Skeletal muscle satellite cell (primary cell): Measurements from ENCODE around the gene CDCA8.
"Not testable (repeated sequence)": the region's sequence is repeated elsewhere in the genome, so short reads cannot be mapped to it uniquely, and the experiment has no call there.

Experiments used
- H3K27me3 ChIP-seq: 2 replicates; pipeline ENCODE4 v1.7.0; 2013; ENCODE audit warnings: low read length; ENCODE audit not compliant: control insufficient read depth, insufficient read depth
- H3K36me3 ChIP-seq: 2 replicates; pipeline ENCODE4 v1.7.0; 2013; ENCODE audit warnings: mild to moderate bottlenecking, control low read depth, low read length; ENCODE audit not compliant: insufficient read depth
- H3K4me1 ChIP-seq: 2 replicates; pipeline ENCODE4 v1.7.0; 2013; ENCODE audit warnings: low read length; ENCODE audit not compliant: control insufficient read depth, insufficient read depth
- H3K4me2 ChIP-seq: 2 replicates; pipeline ENCODE4 v1.7.0; 2013; ENCODE audit warnings: mild to moderate bottlenecking, low read length
- H3K4me3 ChIP-seq: 2 replicates; pipeline ENCODE4 v1.7.0; 2013; ENCODE audit warnings: low read length
- H3K9ac ChIP-seq: 2 replicates; pipeline ENCODE4 v1.7.0; 2013; ENCODE audit warnings: mild to moderate bottlenecking, low read depth, low read length, moderate library complexity
- H3K9me3 ChIP-seq: replicated peaks from 2 replicates; pipeline ENCODE4 v1.7.0; 2013; ENCODE audit warnings: mild to moderate bottlenecking, control low read depth, low read length

CDCA8 gene

DNA sequence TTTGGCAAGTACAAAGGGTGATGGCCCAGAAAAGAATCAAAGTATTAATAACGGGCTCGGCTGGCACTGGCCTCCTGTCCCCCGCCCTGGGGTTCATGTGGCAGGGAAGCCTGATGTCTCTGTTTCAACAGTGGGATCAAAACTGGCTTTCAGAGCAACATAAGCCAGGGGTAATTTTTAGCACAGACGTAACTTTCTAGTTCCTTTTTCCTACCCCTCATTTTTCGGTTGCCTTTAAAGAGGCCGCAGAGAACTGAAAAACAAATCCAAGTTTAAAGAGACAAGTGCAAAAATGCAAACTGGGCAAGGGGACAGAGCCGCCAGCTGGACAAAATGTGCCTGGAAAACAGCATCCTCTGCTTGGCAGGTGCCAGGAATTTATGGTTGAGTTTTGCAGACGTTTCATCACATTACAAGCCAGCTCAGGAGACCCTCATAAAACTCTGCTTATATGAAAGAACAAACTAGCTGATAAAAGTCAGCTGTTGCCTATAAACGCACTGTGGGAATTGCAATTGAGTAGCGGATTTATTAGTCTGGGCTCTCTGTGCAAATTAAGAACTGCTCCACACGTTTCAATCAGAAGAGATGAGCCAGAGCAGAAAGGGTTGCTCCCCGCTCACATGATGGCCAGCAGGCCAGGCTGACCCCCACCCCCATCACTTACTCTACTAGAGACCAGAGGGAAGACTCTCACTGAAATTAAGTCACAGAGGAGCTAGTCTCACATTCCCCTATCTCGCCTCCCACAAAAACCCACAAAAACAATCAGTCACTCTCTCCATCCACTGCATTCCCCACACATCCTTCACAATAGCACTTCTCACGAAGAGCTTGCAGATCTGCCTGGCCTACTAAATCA is 15.8 kb upstream of the CDCA8 start:
- Histone ChIP-seq H3K27me3 (peaks cover 25% of the 10 kb centered on the region), H3K4me1 (no peaks in the 10 kb centered on the region), H3K9ac (no peak overlapping the region)

DNA sequence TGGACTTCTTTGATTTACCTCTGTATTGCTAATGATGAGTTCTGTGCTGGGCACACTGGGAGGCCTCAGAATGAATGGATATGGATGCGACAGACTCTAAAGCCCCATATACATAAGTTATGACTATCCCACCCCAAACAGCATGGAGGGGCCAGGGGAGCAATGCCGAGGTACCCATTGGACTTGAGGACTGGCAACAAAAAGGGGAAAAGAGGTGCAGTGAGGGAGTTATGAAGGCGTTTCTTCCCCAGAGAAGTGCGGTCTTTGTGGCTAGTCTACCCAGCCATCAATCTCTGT is 15.2 kb upstream of the CDCA8 start:
- no peak overlapping the region for H3K4me3 ChIP-seq
- H3K36me3 ChIP-seq = peaks cover 8% of the 10 kb centered on the region
- H3K9me3 ChIP-seq = no peaks in the 10 kb centered on the region
- no peaks in the 10 kb centered on the region for H3K4me1 ChIP-seq
- no peak overlapping the region for H3K9ac ChIP-seq
- H3K4me2 ChIP-seq = no peak overlapping the region
- H3K27me3 ChIP-seq = peaks cover 19% of the 10 kb centered on the region

More for the DNA sequence above, 15.8 kb upstream of the CDCA8 start:
- Histone ChIP-seq H3K36me3 (peaks cover 8% of the 10 kb centered on the region), H3K4me3 (no peak overlapping the region), H3K4me2 (no peak overlapping the region), H3K9me3 (no peaks in the 10 kb centered on the region)

DNA sequence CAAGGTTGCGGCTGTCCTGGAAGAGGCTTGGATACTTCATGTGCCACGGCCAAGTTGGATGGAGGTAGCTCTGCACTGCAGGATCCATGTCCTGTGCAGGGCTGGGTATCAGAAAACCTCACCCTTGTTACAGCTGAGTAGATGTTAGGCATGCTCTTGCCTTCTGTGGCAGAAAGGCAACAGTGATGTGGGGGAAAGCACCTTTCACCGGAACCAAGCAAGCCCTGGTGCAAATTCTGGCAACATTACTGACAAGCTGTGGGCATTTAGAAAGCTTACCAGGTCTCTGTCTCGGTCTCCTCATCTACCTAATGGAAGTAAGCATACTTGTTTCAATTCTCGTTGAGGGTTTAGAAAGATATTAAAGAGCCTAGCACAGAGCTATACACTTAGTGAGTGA is 14.5 kb upstream of the CDCA8 start:
- H3K4me3 ChIP-seq = no peak overlapping the region
- peaks cover 11% of the 10 kb centered on the region for H3K36me3 ChIP-seq
- H3K9me3 ChIP-seq = no peaks in the 10 kb centered on the region
- H3K4me1 ChIP-seq = no peaks in the 10 kb centered on the region
- peaks cover 12% of the 10 kb centered on the region for H3K27me3 ChIP-seq
- H3K9ac ChIP-seq = no peak overlapping the region
- no peak overlapping the region for H3K4me2 ChIP-seq

DNA sequence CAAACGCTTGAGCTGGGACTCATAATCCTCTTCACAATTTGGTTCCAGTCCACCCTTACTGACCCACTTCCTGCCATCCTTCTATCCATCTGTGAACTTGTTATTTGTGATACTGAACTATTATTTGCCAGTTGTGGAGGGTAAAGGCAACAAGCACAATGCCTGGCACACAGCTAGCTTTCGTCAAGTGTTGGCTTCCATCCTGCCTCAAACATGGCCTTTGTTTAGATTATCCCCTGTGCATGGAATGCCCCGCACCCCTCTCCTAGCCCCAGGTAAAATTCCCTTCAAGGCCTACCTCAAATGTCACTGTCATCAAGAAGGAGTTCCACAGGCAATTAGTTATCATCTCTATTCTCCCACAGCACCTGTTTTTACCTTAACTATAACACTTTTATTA is 11.4 kb upstream of the CDCA8 start:
- H3K9me3 ChIP-seq = no peaks in the 10 kb centered on the region
- H3K9ac ChIP-seq = no peak overlapping the region
- peaks cover 8% of the 10 kb centered on the region for H3K27me3 ChIP-seq
- H3K36me3 ChIP-seq = peaks cover 24% of the 10 kb centered on the region
- H3K4me2 ChIP-seq = no peak overlapping the region
- H3K4me3 ChIP-seq = no peak overlapping the region
- no peaks in the 10 kb centered on the region for H3K4me1 ChIP-seq

DNA sequence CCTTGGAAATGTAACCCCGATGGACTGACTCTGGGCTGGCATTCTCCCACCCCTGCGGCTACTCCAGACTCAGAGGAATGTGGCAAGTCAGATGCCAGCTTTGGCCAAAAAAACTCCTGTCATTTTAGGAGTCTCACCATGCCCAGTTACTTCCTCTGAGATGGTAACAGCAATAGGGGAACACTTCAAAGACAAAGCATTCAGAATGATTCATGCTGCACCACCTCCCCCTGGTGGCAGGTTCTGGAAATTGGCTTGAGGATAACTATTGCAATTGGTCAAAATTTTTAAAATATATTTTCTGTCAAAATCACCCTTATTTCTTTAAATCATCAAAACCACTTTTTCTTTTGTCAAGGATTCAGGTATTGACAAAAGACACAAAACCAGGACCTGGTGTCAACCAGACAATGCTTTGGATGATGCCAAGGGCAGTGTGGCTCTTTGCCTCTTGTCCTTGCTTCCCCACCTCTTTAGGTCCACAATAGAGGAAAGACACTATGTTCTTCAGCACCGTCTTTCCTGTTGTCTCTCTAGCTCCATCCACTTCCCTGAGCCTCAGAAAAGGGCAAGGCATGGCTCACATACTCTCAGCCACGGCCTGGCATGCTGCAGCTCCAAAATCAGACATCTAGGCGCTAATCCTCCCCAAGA is 9.9 kb upstream of the CDCA8 start:
- H3K4me1 ChIP-seq = no peaks in the 10 kb centered on the region
- no peak overlapping the region for H3K9ac ChIP-seq
- no peak overlapping the region for H3K4me3 ChIP-seq
- H3K27me3 ChIP-seq = no peaks in the 10 kb centered on the region
- peaks cover 33% of the 10 kb centered on the region for H3K36me3 ChIP-seq
- H3K4me2 ChIP-seq = no peak overlapping the region
- no peaks in the 10 kb centered on the region for H3K9me3 ChIP-seq

DNA sequence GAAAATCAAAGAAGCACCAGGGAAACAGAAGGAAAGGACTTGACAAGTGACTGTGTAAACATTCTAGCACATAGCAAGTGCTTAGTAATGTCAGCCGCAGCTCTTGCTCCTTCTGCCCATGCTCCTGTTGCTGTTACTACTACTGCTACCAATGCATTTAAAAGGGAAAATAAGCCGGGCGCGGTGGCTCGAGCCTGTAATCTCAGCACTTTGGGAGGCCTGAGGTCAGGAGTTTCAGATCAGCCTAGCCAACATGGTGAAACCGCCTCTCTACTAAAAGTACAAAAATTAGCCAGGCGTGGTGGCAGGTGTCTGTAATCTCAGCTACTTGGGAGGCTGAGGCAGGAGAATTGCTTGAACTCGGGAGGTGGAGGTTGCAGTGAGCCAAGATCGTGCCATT is 8.1 kb upstream of the CDCA8 start:
- peaks cover 36% of the 10 kb centered on the region for H3K36me3 ChIP-seq
- H3K4me3 ChIP-seq, H3K4me2 ChIP-seq, H3K9ac ChIP-seq, H3K27me3 ChIP-seq, H3K4me1 ChIP-seq, H3K9me3 ChIP-seq: not testable (repeated sequence)

DNA sequence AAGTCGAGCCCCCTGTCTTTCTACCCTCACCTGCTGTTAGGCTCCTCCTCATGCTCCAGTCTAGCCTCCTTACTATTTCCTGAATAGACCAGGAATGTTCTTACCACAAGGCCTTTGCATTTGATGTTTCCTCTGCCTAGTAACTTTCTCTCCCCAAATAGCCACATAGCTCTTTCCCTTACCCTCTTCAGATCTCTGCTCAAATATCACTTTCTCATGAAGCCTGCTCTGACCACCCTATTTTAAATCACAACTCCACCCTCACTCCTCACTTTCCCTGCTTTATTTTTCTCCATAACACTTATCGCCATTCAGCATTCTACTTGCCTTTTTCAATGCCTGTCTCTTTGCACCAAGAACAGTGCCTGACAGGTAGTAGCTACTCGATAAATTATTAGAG is 6.6 kb upstream of the CDCA8 start:
- Histone ChIP-seq H3K27me3 (no peaks in the 10 kb centered on the region), H3K36me3 (peaks cover 35% of the 10 kb centered on the region), H3K9ac (no peak overlapping the region), H3K4me2 (no peak overlapping the region), H3K9me3 (no peaks in the 10 kb centered on the region), H3K4me3 (no peak overlapping the region), H3K4me1 (peaks cover 13% of the 10 kb centered on the region)

DNA sequence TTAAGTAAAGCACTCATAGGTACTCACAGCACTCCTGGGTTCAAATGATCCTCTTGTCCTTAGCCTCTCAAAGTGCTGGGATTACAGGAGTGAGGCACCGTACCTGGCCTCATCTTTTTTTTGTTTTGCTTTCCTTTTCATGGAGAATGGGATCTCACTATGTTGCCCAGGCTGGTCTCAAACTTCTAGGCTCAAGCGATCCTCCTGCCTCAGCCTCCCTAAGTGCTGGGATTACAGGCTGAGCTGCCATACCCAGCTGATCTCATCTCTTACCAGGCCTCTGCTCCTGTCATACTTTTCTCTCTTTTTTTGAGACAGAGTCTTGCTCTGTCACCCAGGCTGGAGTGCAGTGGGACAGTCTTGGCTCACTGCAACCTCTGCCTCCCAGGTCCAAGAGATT is 4.6 kb upstream of the CDCA8 start:
- H3K9ac ChIP-seq = not testable (repeated sequence)

DNA sequence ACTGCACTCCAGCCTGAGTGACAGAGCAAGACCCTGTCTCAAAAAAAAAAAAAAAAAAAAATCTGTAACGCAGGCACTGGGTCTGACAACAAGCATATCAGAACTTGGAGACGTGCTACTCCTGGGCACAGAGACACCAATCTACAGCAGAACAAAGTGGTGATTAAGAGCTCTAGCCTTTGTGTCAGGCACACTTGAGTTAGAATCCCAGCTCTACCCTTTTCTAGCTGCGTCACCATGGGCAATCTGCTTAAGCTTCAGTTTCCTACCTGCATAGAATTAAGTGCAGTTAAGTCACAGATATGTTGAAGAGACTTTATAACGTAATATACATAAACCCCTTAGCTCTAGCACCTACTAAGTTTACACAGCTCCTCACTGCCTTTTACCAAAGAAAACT is 3.4 kb upstream of the CDCA8 start:
- peaks cover 20% of the 10 kb centered on the region for H3K4me1 ChIP-seq
- no peaks in the 10 kb centered on the region for H3K9me3 ChIP-seq
- H3K27me3 ChIP-seq = no peaks in the 10 kb centered on the region
- H3K4me3 ChIP-seq = peak overlapping the region; percentile 84
- peak overlapping the region; percentile 89 for H3K4me2 ChIP-seq
- H3K9ac ChIP-seq = peak overlapping the region; percentile 83
- peaks cover 21% of the 10 kb centered on the region for H3K36me3 ChIP-seq

More for the DNA sequence above, 4.6 kb upstream of the CDCA8 start:
- H3K4me3 ChIP-seq, H3K4me2 ChIP-seq, H3K9me3 ChIP-seq, H3K27me3 ChIP-seq: not testable (repeated sequence)
- H3K36me3 ChIP-seq = peaks cover 26% of the 10 kb centered on the region
- H3K4me1 ChIP-seq = peaks cover 20% of the 10 kb centered on the region

DNA sequence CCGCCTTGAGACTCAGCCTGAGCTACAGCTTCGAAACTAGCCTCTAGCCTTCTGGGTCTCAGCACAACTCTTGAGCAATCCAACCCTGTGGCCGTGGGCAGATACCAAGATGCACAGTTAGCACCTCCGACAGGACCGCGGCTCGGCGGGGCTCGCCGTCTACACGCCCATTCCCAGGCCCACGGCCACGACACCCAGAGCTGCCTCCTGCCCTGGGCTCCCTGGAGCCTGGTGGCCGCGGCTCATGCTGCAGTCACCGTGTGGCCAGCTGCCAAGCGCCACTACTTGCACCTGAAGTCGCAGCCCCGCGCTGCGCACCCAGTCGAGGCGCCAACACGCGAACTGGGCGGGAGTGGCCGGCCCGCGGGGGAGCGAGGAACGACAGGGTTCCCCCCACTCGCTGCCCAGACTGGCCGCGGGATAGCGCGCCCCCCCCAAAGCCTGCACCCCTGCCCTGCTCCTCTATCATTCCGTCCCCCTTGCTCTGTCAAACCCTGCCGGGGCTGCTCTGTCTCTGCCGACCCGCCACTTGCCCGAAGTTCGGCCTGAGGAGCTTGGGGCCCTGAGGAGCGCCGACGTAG is 729 bp upstream of the CDCA8 start:
- Histone ChIP-seq H3K27me3 (no peaks in the 10 kb centered on the region), H3K4me1 (peaks cover 20% of the 10 kb centered on the region), H3K4me3 (peak overlapping the region; percentile 87), H3K9ac (peak overlapping the region; percentile 84), H3K9me3 (no peaks in the 10 kb centered on the region), H3K4me2 (peak overlapping the region; percentile 92), H3K36me3 (peaks cover 13% of the 10 kb centered on the region)

DNA sequence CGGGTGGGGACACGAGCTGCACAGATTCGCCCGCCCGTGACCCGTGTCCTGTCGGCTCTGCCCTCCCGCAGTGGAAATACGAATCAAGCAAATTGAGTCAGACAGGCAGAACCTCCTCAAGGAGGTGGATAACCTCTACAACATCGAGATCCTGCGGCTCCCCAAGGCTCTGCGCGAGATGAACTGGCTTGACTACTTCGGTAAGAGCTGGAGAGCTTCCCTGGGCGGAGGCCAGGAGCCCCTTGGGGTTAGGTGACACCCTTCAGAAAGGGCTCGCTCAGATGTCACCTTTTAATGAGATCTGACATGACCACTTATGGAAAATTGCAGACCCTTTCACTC is 489 bp downstream of the CDCA8 start:
- peaks cover 20% of the 10 kb centered on the region for H3K4me1 ChIP-seq
- H3K27me3 ChIP-seq = no peaks in the 10 kb centered on the region
- no peaks in the 10 kb centered on the region for H3K9me3 ChIP-seq
- H3K4me2 ChIP-seq = peak overlapping the region; percentile 97
- peak overlapping the region; percentile 84 for H3K9ac ChIP-seq
- H3K36me3 ChIP-seq = peaks cover 17% of the 10 kb centered on the region
- peak overlapping the region; percentile 99 for H3K4me3 ChIP-seq

DNA sequence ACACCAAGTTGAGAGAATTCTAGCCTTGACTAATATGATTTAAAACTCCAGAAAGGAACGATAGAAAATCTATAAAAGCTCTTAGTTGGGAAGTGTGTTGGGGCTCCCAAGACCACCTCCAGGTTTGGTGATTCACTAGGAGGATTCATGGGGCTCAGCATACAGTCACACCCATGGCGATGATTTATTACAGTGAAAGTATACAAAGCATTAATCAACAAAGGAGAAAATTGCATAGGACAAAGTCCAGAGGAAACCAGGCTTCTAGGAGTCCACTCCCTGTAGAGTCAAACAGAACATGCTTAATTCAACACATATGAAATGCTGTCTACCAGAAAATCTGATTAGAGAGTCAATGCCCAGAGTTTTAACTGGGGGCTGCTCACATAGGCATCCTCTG is 4.8 kb downstream of the CDCA8 start:
- Histone ChIP-seq H3K4me1 (no peaks in the 10 kb centered on the region), H3K4me3 (no peak overlapping the region), H3K27me3 (no peaks in the 10 kb centered on the region), H3K9me3 (no peaks in the 10 kb centered on the region), H3K36me3 (peaks cover 39% of the 10 kb centered on the region), H3K4me2 (no peak overlapping the region), H3K9ac (no peak overlapping the region)
